HG02588 (cell line): ENCODE data around the gene RABAC1.
"Not testable (repeated sequence)": the region's sequence is repeated elsewhere in the genome, so short reads cannot be mapped to it uniquely, and the experiment has no call there.

Source experiments
- ATAC-seq: cut with Tn5 transposase; IDR thresholded peaks from one replicate; pipeline ENCODE4 v1.9.1; 2021; ENCODE audit warnings: mild to moderate bottlenecking, moderate library complexity; ENCODE audit not compliant: unreplicated experiment

RABAC1 gene

GRCh38 chr19:41917676-41918075 lies 41.4 kb downstream of the RABAC1 start:
- no peak for ATAC-seq

GRCh38 chr19:41915776-41916414 lies 43.2 kb downstream of the RABAC1 start:
- ATAC-seq = no peak

DNA sequence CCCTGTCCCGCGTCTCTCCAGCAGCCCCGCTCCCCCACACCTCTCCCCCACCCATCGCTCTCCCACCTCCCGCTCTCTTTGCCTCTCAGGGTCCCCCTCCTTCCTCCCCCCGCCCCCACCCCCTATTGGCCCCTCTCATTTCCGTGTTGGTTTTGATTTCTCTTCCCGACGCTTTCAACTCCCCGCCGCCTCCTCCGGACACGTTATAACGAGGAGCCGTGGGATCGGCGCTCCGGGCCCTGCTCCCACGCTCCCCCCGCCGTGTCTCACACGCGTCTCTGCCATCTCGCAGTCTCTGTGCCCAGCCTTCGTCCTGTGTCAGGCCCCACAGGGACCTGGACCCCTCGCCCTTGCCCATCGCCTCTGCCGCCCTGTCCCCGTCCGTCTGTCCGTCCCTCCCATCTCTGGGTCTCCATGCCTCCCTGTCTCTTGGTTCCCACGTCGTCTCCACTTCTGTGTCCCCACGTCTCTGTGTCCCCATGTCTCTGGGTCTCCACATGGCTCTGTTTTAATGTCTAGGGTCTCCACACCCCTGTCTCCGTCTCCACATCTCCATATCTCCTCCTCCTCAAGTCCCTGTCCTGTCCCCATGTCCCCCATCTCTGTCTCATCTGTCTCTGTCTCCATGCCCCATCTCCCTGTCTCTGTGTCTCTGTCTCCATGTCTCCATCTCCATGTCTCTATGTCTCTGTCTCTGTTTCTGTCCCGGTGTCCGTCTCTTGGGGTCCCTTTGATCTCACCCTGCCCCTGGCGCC lies 43.9 kb downstream of the RABAC1 start:
- ATAC-seq = no peak

GRCh38 chr19:41914424-41914834 lies 44.7 kb downstream of the RABAC1 start:
- not testable (repeated sequence) for ATAC-seq

GRCh38 chr19:41913538-41914423 lies 45.3 kb downstream of the RABAC1 start:
- ATAC-seq = no peak

- ATAC-seq = no peak
Measured at GRCh38 chr19:41912899-41913537, 46.1 kb downstream of the RABAC1 start.

DNA sequence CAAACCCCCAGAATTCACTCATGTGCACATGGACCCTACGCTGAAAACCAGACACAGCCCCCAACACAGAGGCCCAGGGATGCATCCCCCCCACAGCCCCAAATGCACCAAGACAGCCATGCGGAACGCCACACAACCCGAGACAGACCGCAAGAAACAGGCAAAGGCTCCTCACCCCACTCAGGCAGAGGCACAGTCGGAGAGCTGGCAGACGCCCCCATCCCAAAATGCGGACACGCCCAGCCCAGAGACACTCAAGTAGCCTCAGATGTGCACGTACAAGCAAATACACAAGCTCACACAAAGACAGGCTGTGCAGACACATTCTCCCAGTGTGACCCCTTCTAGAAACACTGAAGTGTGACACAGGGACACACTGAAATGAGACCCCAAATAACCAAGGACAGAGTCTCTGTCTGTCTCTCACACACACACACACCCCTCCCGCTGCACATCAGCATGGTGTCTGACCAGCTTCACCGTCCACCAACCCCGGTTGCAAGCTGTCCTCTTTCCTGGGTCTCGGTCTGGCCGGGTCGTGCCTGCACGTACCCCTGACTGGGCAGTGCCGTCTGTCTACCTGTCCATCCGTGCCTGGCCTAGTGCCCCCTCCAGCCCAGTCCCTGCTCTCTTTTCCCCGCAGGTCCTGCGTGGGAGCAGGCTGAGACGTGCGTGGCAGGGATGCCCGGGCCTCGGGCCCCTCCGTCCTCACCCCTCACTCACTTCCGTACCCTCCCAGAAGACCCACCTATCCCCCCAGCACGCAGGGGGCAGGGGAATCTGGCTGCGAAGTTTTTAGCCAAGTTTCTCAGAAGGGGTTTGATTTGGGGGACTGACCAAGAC lies 47.0 kb downstream of the RABAC1 start:
- ATAC-seq = no peak

GRCh38 chr19:41910992-41911888 lies 47.9 kb downstream of the RABAC1 start:
- ATAC-seq = no peak

- no peak for ATAC-seq
Measured at GRCh38 chr19:41910240-41910991, 48.7 kb downstream of the RABAC1 start.

DNA sequence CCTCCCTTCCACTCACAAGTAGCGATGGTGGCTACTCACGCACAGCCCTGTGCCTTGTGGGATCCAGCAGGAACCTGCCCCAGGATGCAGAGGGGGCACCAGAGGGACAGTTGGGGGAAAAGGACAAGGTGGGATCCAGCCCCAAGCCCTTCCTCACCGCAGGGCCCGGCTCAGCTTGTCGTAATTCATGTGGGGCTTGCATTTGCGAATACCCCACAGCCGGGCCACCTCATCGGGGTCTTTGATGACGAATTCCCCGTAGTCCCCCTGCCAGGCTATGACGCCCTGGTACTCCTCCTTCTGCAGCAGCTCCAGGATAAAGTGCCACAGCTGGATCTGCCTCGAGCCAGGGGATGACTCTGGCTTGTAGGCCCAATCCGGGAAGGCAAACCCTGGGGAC lies 49.4 kb downstream of the RABAC1 start:
- ATAC-seq = no peak

DNA sequence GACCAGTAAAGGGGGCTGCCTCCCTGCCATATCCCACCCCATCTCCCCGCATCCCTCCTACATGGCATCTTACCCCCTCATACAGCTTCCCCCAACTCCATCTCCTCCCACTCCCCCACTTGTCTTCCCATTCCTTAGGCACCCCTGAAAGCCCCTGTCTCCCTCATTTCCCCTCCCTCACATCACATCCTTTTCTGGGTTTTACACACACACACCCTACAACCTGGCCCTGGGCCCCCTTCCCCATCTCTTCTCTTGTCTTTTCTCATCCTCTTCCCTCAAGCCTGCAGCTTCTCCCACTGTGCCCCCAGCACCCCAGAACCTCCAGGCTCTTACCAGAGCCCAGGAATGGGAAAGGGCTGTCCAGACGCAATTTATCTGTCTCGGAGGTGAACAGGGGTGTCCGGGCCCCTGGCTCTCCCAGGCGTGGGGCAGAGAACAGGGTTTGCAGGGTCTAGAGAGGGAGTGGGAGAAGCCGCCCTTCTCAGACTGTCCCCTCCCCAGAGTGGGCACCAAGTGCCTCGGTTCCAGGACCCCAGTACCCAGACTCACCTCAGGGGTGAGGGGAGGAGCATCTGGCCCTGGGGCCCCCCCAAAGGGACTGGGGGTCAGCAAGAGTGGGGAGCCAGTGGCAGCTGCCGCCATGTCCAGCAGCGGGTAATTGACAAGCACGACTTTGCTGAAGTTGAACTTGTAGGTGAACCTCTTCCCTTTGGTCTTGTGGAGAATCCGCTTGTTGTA lies 50.2 kb downstream of the RABAC1 start:
- no peak for ATAC-seq

DNA sequence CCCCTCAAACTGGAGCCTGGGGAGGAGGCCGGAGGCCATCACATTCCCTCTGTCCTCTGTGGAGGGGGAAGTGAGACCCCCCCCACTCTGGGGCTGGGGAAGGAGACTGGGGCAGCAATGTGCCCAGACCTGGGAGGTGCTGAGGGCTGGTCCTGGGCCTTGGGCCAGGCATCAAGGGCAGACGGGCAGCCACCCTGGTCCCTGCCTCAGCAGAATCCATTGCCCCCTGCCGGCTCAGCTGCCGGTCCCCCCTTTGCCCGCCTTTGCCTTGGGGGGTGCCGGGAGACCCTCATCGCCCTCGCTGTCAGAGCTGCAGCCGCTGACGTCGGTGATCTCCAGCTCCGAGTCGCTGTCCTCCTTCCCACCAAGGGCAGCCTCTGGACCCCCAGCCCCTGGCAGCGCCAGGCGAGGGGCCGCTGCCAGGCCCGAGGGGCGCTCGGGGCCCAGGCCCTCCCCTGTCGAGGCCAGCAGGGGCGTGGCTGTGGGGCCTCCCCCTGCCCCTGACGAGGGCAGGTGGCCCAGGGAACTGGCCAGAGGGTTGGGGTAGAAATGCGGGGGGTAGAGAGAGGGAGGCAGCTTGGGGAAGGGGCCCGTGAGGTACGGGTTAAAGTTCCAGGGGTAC lies 51.0 kb downstream of the RABAC1 start:
- ATAC-seq = no peak

GRCh38 chr19:41906916-41907680 lies 52.0 kb downstream of the RABAC1 start:
- ATAC-seq = no peak
